Endodermal cell (in vitro differentiated cells): Measurements from ENCODE around the gene GPR32. TPM values are rescaled to one million over a fixed set of nuclear protein-coding genes. Genes with fewer than 3 reads are reported as not detected.

ENCODE experiments used
- DNase-seq: peaks from one replicate; pipeline ENCODE4 v3.0.0-alpha.2; 2017
- H3K27ac ChIP-seq: 2 replicates; pipeline ENCODE4 v1.5.1; 2013; ENCODE audit warnings: mild to moderate bottlenecking, low read depth, low read length, moderate library complexity
- H3K27me3 ChIP-seq: 2 replicates; pipeline ENCODE4 v1.6.1; 2013; ENCODE audit warnings: mild to moderate bottlenecking, low read length, moderate library complexity; ENCODE audit not compliant: insufficient read depth, control insufficient read depth, poor library complexity, severe bottlenecking
- H3K36me3 ChIP-seq: 2 replicates; pipeline ENCODE4 v1.7.0; 2013; ENCODE audit warnings: mild to moderate bottlenecking, low read length, moderate library complexity; ENCODE audit not compliant: control insufficient read depth, insufficient read depth
- H3K4me1 ChIP-seq: one replicate; pipeline ENCODE4 v1.7.0; 2013; ENCODE audit warnings: low read length; ENCODE audit not compliant: control insufficient read depth, insufficient read depth
- H3K4me3 ChIP-seq: 2 replicates; pipeline ENCODE4 v1.5.1; 2013; ENCODE audit warnings: mild to moderate bottlenecking, low read length, moderate library complexity
- H3K9ac ChIP-seq: 2 replicates; pipeline ENCODE4 v1.6.1; 2013; ENCODE audit warnings: mild to moderate bottlenecking, low read length, moderate library complexity; ENCODE audit not compliant: poor library complexity, severe bottlenecking; ENCODE audit errors: extremely low read depth
- H3K9me3 ChIP-seq: 2 replicates; pipeline ENCODE4 v1.6.1; 2013; ENCODE audit warnings: mild to moderate bottlenecking, low read length, moderate library complexity; ENCODE audit not compliant: control insufficient read depth
- H3K27ac Mint-ChIP-seq: 2 replicates; pipeline ENCODE4 v1.8.0; 2020; ENCODE audit warnings: mixed read lengths
- H3K27me3 Mint-ChIP-seq: 2 replicates; pipeline ENCODE4 v1.8.0; 2021; ENCODE audit warnings: mild to moderate bottlenecking, mixed read lengths; ENCODE audit not compliant: insufficient read depth
- H3K36me3 Mint-ChIP-seq: 2 replicates; pipeline ENCODE4 v1.8.0; 2020; ENCODE audit warnings: low read depth, mixed read lengths
- H3K4me1 Mint-ChIP-seq: 2 replicates; pipeline ENCODE4 v1.8.0; 2020; ENCODE audit warnings: mixed read lengths
- H3K4me3 Mint-ChIP-seq: 2 replicates; pipeline ENCODE4 v1.8.0; 2020; ENCODE audit warnings: mild to moderate bottlenecking, moderate library complexity, mixed read lengths
- H3K9me3 Mint-ChIP-seq: 2 replicates; pipeline ENCODE4 v1.8.0; 2020; ENCODE audit warnings: mild to moderate bottlenecking, mixed read lengths
- CTCF ChIP-seq: fragments of 200-600 bp; sonication (generic); conservative IDR thresholded peaks from 2 replicates; pipeline ENCODE4 v1.5.0; 2021; ENCODE audit warnings: antibody characterized with exemption, mild to moderate bottlenecking
- WGBS, 2 experiments: methylation state at CpG; one replicate each; pipeline versions ENCODE4 v1.1.5 to v1.1.7; 2013; ENCODE audit warnings: missing lambda C conversion rate in 2 of 2, mixed read lengths in 1 of 2; ENCODE audit not compliant: insufficient coverage in 1 of 2, insufficient read length in 1 of 2; 5-methylcytosine and 5-hydroxymethylcytosine counted together
- total RNA-seq, 2 donors: library from RNA; stranded (reverse); fragmentation: NEBNext Ultra II Directional in 1 of 2; extraction: Animal tissue kit (Norgen Biotek cat#: 25700) in 1 of 2; gene quantifications; 2 replicates in 1 of 2; 3 replicates in 1 of 2; pipeline ENCODE4 v1.2.1, GENCODE V29; 2021

Gene GPR32
- total RNA-seq, 2 donors from 2014 or later, result not detected

GRCh38 chr19:50793558-50794065, 23.3 kb downstream of the GPR32 start:
- Histone ChIP-seq H3K9me3 (no peaks in the 10 kb centered on the region), H3K4me3 (no peak overlapping the region), H3K27ac (no peak overlapping the region), H3K36me3 (peaks cover 27% of the 10 kb centered on the region), H3K9ac (no peak overlapping the region), H3K4me1 (no peaks in the 10 kb centered on the region), H3K27me3 (no peaks in the 10 kb centered on the region)
- no peak overlapping the region for H3K27ac Mint-ChIP-seq
- H3K36me3 Mint-ChIP-seq, result peaks cover 14% of the 10 kb centered on the region
- DNase-seq, result no peak
- WGBS, 2 experiments, result 75 to 81% methylated on average over 5 to 11 of the region's 11 CpGs
- H3K9me3 Mint-ChIP-seq, result no peaks in the 10 kb centered on the region
- TF ChIP-seq CTCF, result no peak
- no peak overlapping the region for H3K4me3 Mint-ChIP-seq
- no peaks in the 10 kb centered on the region for H3K4me1 Mint-ChIP-seq
- H3K27me3 Mint-ChIP-seq, result no peaks in the 10 kb centered on the region

DNA sequence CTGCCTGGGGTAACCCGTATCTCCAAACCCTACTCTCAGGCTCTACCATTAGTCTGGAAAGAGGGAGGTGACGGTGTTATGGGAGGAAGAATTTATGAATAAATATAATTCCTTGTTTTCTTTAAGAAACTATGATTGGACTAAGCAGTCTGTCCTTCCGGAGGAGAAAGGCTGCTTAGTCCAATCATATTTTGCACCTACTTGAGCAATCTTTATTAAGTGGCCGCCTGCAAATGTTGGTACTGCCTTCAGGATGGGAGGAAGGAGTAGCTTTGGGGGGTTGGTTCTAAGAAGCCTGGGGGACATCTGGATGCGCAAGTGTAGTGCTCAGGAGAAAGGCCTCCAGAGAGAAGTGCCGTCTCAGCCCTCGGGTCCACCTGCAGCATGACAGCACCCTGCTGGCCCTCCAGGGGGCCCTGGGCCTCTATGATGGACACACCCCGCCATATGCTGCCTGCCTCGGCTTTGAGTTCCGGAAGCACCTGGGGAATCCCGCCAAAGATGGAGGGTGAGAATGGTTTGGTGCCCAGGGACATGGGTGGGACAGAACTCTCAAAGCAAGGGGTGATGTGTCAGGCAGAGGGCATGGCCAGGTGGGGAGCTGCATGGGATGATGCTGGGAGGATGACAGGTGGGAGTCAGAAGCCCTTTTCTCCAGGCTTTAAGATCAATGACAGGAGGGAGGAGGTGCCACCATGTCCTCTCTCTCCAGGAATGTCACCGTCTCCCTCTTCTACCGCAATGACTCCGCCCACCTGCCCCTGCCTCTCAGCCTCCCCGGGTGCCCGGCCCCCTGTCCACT, 24.0 kb downstream of the GPR32 start:
- Mint-ChIP-seq H3K27ac (no peak overlapping the region), H3K4me1 (no peaks in the 10 kb centered on the region), H3K27me3 (no peaks in the 10 kb centered on the region), H3K36me3 (peaks cover 17% of the 10 kb centered on the region), H3K9me3 (no peaks in the 10 kb centered on the region), H3K4me3 (no peak overlapping the region)
- peak; percentile 84 for DNase-seq
- no peaks in the 10 kb centered on the region for H3K9me3 ChIP-seq
- H3K4me3 ChIP-seq, result no peak overlapping the region
- no peak overlapping the region for H3K9ac ChIP-seq
- WGBS, 2 experiments, result 56 to 83% methylated on average over 1 to 16 of the region's 16 CpGs
- H3K36me3 ChIP-seq, result peaks cover 34% of the 10 kb centered on the region
- no peak overlapping the region for H3K27ac ChIP-seq
- H3K27me3 ChIP-seq, result no peaks in the 10 kb centered on the region
- no peak for TF ChIP-seq CTCF
- no peaks in the 10 kb centered on the region for H3K4me1 ChIP-seq

GRCh38 chr19:50794876-50795663, 24.8 kb downstream of the GPR32 start:
- Histone ChIP-seq H3K9ac (no peak overlapping the region), H3K36me3 (peaks cover 42% of the 10 kb centered on the region), H3K27ac (peak overlapping the region; percentile 16), H3K27me3 (no peaks in the 10 kb centered on the region), H3K9me3 (no peaks in the 10 kb centered on the region), H3K4me3 (no peak overlapping the region), H3K4me1 (no peaks in the 10 kb centered on the region)
- H3K27me3 Mint-ChIP-seq, result no peaks in the 10 kb centered on the region
- no peaks in the 10 kb centered on the region for H3K4me1 Mint-ChIP-seq
- peak; percentile 64 for TF ChIP-seq CTCF
- DNase-seq, result no peak
- H3K36me3 Mint-ChIP-seq, result peaks cover 24% of the 10 kb centered on the region
- 71 to 96% methylated on average over 9 to 18 of the region's 18 CpGs for WGBS, 2 experiments
- no peak overlapping the region for H3K27ac Mint-ChIP-seq
- H3K9me3 Mint-ChIP-seq, result no peaks in the 10 kb centered on the region
- H3K4me3 Mint-ChIP-seq, result no peak overlapping the region
